ENCODE data around the gene UCK1.

UCK1 gene

DNA sequence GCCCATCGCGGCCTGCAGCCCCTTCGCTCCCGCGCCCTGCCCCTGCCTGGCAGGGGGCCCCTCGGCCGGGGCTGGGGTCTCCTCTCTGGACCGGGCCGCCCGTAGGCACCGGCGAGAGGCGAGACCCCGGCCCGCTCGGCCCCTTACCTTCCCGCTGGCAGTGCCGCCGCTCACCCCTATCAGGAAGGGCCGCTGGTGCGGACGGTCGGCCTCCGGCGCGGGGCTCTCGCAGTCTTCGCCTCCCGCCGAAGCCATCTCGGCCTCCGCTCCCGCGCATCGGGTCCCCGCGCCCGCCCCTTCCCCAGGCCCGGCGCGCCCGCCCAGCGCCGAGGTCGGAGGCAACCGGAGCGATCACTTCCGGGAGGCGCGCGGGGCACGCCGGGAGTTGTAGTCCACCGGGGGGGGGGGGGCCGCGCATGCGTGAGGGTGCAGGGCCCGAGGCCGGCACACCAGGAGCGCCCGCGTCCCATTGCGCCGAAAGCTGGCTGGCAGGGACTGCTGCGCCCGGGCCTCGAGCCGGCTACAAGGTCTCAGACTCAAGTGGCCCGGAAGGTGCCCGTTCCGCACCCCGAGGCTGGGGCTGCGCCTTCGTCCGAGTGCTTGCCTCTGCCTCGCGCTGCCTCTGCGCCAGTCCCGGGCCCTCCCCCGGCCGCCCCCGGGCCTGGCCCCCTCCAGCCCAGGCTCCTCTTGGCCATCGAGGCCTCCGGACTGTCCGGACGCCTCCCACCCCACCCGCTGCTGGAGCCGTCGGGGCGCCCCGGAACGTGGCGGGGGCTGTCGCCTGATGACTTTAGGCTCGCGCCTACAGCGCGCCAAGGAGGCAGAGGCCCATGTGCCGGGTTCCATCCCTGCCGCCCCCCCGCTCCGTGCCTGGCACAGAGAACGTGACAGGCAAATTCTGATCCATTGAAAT is at the start of gene UCK1:
TSS of gene UCK1 (minus strand) at position 344 of the 913 bp plus-strand sequence. CDS start at position 255, 89 bp downstream.
- DNase-seq (ENCODE audit: extremely low read depth, low read depth) = peak; percentile 47
- TF ChIP-seq, protein P1, sequence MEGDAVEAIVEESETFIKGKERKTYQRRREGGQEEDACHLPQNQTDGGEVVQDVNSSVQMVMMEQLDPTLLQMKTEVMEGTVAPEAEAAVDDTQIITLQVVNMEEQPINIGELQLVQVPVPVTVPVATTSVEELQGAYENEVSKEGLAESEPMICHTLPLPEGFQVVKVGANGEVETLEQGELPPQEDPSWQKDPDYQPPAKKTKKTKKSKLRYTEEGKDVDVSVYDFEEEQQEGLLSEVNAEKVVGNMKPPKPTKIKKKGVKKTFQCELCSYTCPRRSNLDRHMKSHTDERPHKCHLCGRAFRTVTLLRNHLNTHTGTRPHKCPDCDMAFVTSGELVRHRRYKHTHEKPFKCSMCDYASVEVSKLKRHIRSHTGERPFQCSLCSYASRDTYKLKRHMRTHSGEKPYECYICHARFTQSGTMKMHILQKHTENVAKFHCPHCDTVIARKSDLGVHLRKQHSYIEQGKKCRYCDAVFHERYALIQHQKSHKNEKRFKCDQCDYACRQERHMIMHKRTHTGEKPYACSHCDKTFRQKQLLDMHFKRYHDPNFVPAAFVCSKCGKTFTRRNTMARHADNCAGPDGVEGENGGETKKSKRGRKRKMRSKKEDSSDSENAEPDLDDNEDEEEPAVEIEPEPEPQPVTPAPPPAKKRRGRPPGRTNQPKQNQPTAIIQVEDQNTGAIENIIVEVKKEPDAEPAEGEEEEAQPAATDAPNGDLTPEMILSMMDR (IDR thresholded peaks at IDR 0.05; ENCODE audit: low read depth, low read length) = no peak

DNA sequence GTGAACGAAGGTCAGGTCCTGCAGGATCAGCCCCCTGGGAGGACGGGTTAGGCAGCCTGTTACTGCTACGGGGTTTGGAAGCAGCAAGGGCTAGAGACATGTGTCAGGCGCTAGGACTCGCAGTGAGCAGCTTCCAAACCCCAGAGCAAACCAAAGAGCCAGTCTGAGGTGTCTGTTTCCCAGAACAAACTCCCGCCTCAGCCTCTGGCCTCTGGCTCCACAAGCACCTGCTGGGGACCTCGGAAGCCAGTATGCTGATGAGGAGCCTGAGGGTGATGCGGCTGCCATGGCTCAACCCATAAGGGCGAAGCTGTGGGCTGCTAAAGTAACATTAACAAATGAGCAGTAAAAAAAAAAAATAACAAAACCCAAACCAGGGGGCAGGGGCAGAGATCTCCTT is 49.3 kb upstream of the UCK1 start:
- TF ChIP-seq, protein P1 (IDR thresholded peaks at IDR 0.05; ENCODE audit: low read depth, low read length) = no peak

GRCh38 chr9:131579789-131580211 is 48.7 kb upstream of the UCK1 start:
- DNase-seq (ENCODE audit: extremely low read depth, low read depth) = no peak
- TF ChIP-seq, protein P1 (IDR thresholded peaks at IDR 0.05; ENCODE audit: low read depth, low read length) = no peak

More for the DNA sequence above, 49.3 kb upstream of the UCK1 start:
- no peak for DNase-seq (ENCODE audit: extremely low read depth, low read depth)

- TF ChIP-seq, protein P1 (IDR thresholded peaks at IDR 0.05; ENCODE audit: low read depth, low read length) = no peak
- DNase-seq (ENCODE audit: extremely low read depth, low read depth) = no peak
Measured at GRCh38 chr9:131578731-131579504, 47.9 kb upstream of the UCK1 start.

DNA sequence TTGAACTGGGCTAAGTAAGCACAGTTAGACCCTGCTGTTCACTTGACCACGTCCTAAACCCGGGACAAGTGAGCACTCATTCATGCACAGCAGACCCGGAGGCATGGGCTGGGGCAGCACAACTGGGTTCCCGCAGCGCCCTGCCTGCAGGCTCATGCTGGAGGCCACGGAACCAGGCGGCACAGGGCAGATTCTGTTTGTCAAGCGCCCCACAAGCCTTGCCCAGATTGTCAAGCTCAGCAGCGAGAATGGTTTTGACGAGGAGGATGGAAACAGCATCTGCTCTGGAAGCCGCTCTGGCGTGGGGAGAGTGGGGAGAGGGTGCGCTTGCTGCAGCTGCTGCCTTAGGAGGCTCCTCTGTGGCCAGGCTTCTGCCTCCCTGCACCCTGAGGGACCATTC is 47.0 kb upstream of the UCK1 start:
- TF ChIP-seq, protein P1 (IDR thresholded peaks at IDR 0.05; ENCODE audit: low read depth, low read length) = no peak
- no peak for DNase-seq (ENCODE audit: extremely low read depth, low read depth)

GRCh38 chr9:131577005-131578000 is 46.2 kb upstream of the UCK1 start:
- DNase-seq (ENCODE audit: extremely low read depth, low read depth) = no peak
- TF ChIP-seq, protein P1 (IDR thresholded peaks at IDR 0.05; ENCODE audit: low read depth, low read length) = no peak
